Endothelial cell (in vitro differentiated cells): ENCODE results near the gene DERA. TPM values are rescaled to one million over a fixed set of nuclear protein-coding genes. Genes with fewer than 3 reads are reported as not detected.

Experiments
- DNase-seq: peaks from one replicate; pipeline ENCODE4 v3.0.0; 2021; ENCODE audit warnings: low spot score
- H3K27ac Mint-ChIP-seq: one replicate; pipeline ENCODE4 v1.8.0; 2021; ENCODE audit warnings: mixed read lengths, inconsistent platforms; ENCODE audit not compliant: unreplicated experiment
- H3K27me3 Mint-ChIP-seq: one replicate; pipeline ENCODE4 v1.8.0; 2021; ENCODE audit warnings: mild to moderate bottlenecking, moderate library complexity, mixed read lengths, inconsistent platforms; ENCODE audit not compliant: unreplicated experiment
- H3K36me3 Mint-ChIP-seq: one replicate; pipeline ENCODE4 v1.8.0; 2021; ENCODE audit warnings: mild to moderate bottlenecking, low read depth, mixed read lengths, inconsistent platforms; ENCODE audit not compliant: unreplicated experiment
- H3K4me1 Mint-ChIP-seq: one replicate; pipeline ENCODE4 v1.8.0; 2021; ENCODE audit warnings: mild to moderate bottlenecking, mixed read lengths, inconsistent platforms; ENCODE audit not compliant: unreplicated experiment
- H3K4me3 Mint-ChIP-seq: one replicate; pipeline ENCODE4 v1.8.0; 2021; ENCODE audit warnings: mild to moderate bottlenecking, mixed read lengths, inconsistent platforms; ENCODE audit not compliant: unreplicated experiment
- H3K9me3 Mint-ChIP-seq: one replicate; pipeline ENCODE4 v1.8.0; 2021; ENCODE audit warnings: mixed read lengths, inconsistent platforms; ENCODE audit not compliant: unreplicated experiment
- total RNA-seq: library from RNA; stranded (reverse); fragmentation: NEBNext Ultra II Directional; extraction: Animal tissue kit (Norgen Biotek cat#: 25700); gene quantifications from one replicate; pipeline ENCODE4 v1.2.1, GENCODE V29; 2021; ENCODE audit not compliant: unreplicated experiment
- TF ChIP-seq, protein P1 (sequence below): fragments of 200-600 bp; sonication (generic); IDR thresholded peaks from one replicate; pipeline ENCODE4 v1.5.0; 2021; ENCODE audit warnings: antibody characterized with exemption; ENCODE audit not compliant: unreplicated experiment

DERA gene
- total RNA-seq, 1 donor from 2014 or later, result 50.3 TPM

DNA sequence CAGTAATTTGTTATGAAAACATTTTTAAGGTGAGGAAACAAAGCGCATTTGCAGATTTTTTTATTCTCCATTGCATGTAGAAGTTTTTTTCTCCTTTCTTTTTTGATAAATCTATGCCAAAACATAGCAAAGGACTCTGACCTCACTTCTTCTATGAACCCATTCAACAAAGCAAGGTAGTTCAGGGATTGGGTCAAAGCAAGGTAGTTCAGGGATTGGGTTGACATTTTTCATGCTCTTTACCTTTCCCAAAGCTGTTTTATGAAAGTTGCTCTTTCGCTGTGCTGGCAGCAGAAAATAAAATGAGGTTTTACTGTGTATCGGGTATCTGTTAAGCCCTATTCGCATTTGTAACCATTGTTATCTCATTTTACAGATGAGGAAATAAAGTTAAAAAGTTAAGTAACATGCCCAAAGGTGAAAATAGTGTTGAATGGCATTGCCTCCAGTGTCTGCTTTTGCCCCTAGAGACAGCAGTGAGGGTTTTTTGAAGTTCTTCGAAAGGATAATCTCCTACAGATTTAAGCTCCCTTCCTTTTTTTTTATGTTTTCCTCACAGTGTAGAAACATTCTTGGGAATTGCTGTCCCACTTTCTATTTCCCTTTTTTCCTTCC lies 18.4 kb upstream of the DERA start:
- Mint-ChIP-seq H3K4me1 (no peaks in the 10 kb centered on the region), H3K27me3 (no peaks in the 10 kb centered on the region), H3K9me3 (no peaks in the 10 kb centered on the region), H3K27ac (peak overlapping the region; percentile 45), H3K36me3 (peaks cover 10% of the 10 kb centered on the region), H3K4me3 (no peak overlapping the region)
- TF ChIP-seq, protein P1, sequence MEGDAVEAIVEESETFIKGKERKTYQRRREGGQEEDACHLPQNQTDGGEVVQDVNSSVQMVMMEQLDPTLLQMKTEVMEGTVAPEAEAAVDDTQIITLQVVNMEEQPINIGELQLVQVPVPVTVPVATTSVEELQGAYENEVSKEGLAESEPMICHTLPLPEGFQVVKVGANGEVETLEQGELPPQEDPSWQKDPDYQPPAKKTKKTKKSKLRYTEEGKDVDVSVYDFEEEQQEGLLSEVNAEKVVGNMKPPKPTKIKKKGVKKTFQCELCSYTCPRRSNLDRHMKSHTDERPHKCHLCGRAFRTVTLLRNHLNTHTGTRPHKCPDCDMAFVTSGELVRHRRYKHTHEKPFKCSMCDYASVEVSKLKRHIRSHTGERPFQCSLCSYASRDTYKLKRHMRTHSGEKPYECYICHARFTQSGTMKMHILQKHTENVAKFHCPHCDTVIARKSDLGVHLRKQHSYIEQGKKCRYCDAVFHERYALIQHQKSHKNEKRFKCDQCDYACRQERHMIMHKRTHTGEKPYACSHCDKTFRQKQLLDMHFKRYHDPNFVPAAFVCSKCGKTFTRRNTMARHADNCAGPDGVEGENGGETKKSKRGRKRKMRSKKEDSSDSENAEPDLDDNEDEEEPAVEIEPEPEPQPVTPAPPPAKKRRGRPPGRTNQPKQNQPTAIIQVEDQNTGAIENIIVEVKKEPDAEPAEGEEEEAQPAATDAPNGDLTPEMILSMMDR, result no peak
- no peak for DNase-seq

DNA sequence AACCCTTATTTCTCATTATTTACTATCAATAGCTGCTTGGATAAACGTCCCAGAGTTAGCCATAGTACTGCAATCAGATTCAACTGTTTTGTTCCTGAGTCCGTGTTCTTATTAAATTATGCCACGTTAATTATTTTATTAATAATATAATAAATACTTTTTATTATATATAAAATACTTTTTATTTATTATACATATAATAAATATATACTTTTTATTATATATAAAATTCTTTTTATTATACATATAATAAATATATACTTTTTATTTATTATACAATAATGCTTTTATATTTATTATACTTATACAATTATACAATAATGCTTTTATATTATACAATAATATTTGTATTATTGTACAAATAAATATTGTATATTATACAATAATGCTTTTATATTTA lies 17.9 kb upstream of the DERA start:
- H3K4me3 Mint-ChIP-seq, result no peak overlapping the region
- H3K27me3 Mint-ChIP-seq, result no peaks in the 10 kb centered on the region
- no peak for DNase-seq
- TF ChIP-seq, protein P1, result no peak
- peak overlapping the region; percentile 45 for H3K27ac Mint-ChIP-seq
- peaks cover 10% of the 10 kb centered on the region for H3K36me3 Mint-ChIP-seq
- H3K9me3 Mint-ChIP-seq, result no peaks in the 10 kb centered on the region
- no peaks in the 10 kb centered on the region for H3K4me1 Mint-ChIP-seq

DNA sequence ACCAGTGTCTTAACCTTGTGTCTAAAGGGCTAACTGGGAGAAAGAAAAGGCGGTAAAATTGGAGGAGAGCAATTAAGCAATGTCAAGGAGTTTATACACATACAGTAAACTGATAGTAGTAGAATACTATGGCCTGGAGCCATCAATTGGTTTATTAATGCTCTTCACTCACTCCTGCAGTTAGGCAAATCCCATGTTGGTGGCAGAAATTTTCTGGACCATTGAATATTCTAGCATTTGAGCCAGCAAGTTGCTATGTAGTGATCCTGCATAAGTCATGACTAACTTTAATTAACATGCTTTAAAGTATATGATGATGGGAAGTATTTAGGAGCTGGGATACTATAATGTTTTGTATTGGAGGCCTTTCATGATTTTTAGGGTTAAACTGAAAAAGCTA lies 14.3 kb upstream of the DERA start:
- no peak for DNase-seq
- peaks cover 11% of the 10 kb centered on the region for H3K36me3 Mint-ChIP-seq
- H3K4me1 Mint-ChIP-seq, result no peaks in the 10 kb centered on the region
- TF ChIP-seq, protein P1, result no peak
- no peak overlapping the region for H3K4me3 Mint-ChIP-seq
- no peak overlapping the region for H3K27ac Mint-ChIP-seq
- H3K27me3 Mint-ChIP-seq, result no peaks in the 10 kb centered on the region
- H3K9me3 Mint-ChIP-seq, result no peaks in the 10 kb centered on the region

DNA sequence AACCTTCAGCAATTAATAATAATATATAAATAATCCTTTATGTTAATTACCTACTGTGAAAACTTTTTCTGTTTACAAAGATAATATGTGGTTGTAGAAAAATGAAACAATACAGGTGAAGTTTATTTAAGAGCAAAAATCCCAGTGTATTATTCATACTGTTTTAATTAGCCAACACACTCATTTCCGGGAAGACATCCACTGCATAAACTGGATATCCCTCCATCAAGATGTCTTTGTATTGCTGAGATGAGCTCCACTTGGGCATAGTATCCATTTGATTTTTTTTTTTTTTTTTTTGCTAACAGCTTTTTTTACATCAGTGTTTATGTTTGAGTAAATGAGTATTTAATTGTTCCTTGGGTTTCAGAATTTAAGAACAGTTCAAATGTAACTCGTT lies 13.7 kb upstream of the DERA start:
- Mint-ChIP-seq H3K27ac (no peak overlapping the region), H3K27me3 (no peaks in the 10 kb centered on the region), H3K4me3 (no peak overlapping the region), H3K9me3 (no peaks in the 10 kb centered on the region), H3K36me3 (peaks cover 17% of the 10 kb centered on the region), H3K4me1 (no peaks in the 10 kb centered on the region)
- TF ChIP-seq, protein P1, result no peak
- no peak for DNase-seq

DNA sequence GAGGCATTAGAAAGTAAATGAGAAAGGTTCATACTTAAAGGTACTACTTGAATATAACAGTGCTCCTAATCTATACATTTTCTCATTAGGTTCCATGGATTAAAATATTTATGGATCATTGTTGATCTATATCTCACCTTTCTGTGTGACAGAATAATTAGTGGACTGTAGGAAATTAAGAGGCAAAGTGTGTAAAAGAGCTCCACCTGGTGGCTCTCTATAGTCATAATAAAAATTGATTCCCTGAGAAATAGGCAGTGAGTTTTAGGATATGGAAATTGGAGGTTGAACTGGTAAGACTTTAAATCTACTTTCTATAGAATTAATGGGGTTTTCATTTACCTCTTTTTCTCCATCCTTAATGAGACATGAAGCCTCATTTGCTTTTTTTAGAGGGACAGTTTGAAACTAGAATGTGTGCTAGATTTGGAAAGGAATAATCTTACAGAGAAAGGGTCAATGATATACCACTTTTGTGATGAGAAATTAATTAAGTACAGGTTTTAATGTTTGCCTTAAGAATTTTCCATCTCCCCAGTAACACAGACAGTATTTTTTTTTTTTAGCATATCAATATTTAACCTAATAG lies 11.8 kb upstream of the DERA start:
- H3K4me1 Mint-ChIP-seq, result no peaks in the 10 kb centered on the region
- no peak for DNase-seq
- no peaks in the 10 kb centered on the region for H3K27me3 Mint-ChIP-seq
- no peak overlapping the region for H3K4me3 Mint-ChIP-seq
- no peak overlapping the region for H3K27ac Mint-ChIP-seq
- peaks cover 20% of the 10 kb centered on the region for H3K36me3 Mint-ChIP-seq
- H3K9me3 Mint-ChIP-seq, result no peaks in the 10 kb centered on the region
- TF ChIP-seq, protein P1, result peak; percentile 79
